GM18520 (cell line): ENCODE results near the gene ENTREP3.

Experiments used
- ATAC-seq: cut with Tn5 transposase; IDR thresholded peaks from one replicate; pipeline ENCODE4 v1.9.1; 2021; ENCODE audit not compliant: unreplicated experiment

The ENTREP3 gene

GRCh38 chr1:155202731-155203515 is 52.4 kb downstream of the ENTREP3 start:
- no peak for ATAC-seq

DNA sequence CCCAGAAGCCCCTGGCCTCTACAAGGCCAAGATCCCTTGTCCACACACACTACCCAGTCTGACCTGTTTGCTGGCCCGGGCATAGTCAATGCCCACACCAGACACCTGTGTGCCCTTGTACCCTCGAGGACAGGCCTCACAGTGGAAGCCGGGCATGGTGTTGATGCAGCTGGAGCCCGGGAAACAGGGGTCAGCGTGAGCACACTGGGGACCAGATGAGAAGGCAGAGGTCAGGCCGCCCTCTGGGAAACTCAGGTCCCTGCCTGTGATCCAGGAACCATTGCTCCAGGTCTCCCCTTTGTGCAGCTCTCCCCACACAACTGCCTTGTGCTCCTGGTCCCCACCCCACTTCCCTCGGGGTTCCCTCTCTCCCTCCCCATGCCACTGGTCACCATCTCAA is 53.1 kb downstream of the ENTREP3 start:
- ATAC-seq = no peak

- ATAC-seq = no peak
Observed at GRCh38 chr1:155200920-155201319, 54.4 kb downstream of the ENTREP3 start.

DNA sequence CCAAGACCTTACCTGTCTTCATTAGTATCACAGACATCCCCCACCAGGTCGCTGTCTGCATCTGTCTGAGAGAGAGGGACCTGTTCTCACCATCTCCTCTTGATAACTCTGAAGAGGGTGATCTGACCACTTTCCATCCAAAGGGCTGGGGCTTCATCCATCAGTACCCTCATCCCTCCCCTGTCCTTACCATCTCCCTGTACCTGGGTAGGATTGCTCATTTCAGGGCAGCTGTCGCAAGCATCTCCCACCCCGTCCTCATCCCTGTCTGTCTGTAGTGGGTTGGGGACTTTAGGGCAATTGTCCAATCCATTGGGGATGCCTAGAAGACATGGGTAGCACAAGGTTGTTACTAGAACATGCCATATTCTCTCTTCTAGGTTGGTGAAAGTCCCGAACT is 55.5 kb downstream of the ENTREP3 start:
- no peak for ATAC-seq

DNA sequence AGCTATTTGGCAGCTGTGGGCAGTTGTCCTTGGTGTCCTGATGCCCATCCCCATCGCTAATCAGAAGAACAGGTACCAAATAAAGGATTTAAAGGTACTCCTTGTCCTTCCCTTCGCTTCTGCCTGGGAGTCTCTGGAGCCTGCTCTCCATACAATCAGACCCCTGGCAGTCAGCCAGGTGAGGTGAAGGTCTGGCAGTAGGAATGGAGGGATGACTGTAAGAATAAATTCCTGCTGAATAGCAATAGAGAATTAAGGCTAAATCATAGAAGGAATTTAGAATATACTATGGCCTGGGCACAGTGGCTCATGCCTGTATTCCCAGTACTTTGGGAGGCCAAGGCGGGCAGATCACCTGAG is 56.8 kb downstream of the ENTREP3 start:
- ATAC-seq = no peak

GRCh38 chr1:155197901-155198546 is 57.3 kb downstream of the ENTREP3 start:
- ATAC-seq = no peak
